Skin epidermis (tissue), 12 donors: ENCODE data around the gene CCER1.
"Not testable (repeated sequence)": the region's sequence is repeated elsewhere in the genome, so short reads cannot be mapped to it uniquely, and the experiment has no call there.

Source experiments
- H3K27ac ChIP-seq, 21 experiments: fragments of 200-600 bp; sonication (generic) in 11 of 21; one replicate each; pipeline ENCODE4 v1.5.0; 2020; ENCODE audit warnings: mild to moderate bottlenecking in 3 of 21, inconsistent platforms in 2 of 21, moderate library complexity in 2 of 21
- H3K4me3 ChIP-seq, 7 experiments: fragments of 200-600 bp; sonication (generic) in 2 of 7; one replicate each; pipeline ENCODE4 v1.5.0; 2020; ENCODE audit warnings: inconsistent platforms in 2 of 7, mild to moderate bottlenecking in 2 of 7, moderate library complexity in 1 of 7

Gene CCER1, protein sequence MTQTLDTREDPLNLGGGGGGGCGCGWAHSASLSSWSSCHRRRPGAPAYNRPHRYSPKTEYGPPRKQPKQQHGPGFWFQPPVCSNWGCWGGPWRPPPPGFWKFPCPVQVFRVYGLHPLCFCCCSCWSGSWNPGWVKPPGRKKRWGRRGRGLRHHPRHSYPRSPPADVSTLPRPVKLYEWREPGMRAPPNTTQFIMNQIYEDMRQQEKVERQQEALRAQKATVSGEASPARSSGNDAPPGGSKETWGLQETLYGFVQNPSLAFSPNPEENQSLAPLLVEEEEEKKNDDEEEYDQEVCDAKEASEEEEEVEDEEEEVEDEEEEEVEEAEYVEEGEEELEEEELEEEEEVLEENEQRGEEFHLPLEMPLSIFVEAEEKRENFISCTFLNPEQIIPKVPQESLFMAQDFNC

DNA sequence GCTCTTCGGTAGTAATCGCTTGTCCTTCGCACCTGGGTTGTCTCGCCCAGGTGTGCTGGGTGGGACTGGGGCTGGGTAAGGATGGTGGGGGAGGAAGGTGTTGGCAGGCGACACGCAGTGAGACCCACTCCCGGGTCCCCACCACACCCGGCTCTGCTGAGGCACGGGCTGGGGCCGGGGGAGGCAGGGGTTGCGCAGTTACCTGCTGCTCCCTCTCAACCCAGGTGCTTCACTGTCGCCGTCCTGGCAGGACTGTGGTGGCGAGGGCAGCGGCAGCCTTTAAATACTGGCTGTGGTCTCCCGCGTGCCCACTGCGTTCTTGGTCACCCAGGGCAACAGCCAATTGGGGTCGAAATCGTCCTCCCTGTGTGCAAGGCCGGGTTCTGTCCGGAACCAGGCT lies at the start of gene CCER1:
CCER1 (minus strand) TSS at position 256 of the 400 bp plus-strand sequence. CDS start 434 bp downstream, outside the sequence.
- H3K27ac ChIP-seq = no peak within 1 kb of the TSS
- no peak within 1 kb of the TSS for H3K4me3 ChIP-seq

GRCh38 chr12:91003737-91004136 lies 48.8 kb upstream of the CCER1 start:
- no peak overlapping the region for H3K27ac ChIP-seq
- no peak overlapping the region for H3K4me3 ChIP-seq

DNA sequence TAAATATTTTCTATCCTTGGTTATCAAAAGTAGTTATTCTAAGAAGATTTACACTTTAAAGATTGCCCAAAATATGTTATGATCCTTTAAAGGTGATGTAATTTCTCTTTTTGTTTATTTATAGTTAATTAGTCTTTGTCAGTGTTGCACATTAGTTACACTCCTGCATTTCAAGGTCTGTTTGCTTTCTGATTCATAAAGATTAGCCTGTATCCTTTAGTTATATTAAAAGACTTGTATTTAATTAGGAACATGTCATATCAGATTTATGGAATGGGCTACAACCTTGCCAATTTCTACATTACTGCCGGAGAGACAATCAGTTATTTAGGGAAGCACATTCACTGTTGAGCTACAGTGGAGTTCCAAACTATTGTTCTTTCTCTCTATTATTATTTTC lies 46.3 kb upstream of the CCER1 start:
- no peak overlapping the region for H3K4me3 ChIP-seq
- H3K27ac ChIP-seq = no peak overlapping the region

DNA sequence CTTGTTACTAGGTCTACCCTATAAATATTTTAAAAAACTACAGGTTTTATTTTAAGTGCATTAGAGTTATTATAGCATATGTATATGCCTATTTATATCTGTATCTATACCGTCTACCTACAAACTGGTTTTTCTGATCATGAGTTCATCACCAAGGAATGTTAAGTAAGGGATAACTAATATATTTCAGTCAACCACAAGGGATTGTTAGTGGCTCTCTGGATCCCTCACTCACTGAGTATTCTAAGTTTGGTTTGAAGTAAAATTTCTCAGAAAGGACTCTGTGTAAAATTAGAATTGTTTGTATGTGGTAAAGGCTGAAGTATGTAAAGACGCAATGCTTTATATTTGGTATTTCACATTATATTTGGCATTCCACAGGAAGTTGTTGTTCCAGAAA lies 45.0 kb upstream of the CCER1 start:
- Histone ChIP-seq H3K4me3 (no peak overlapping the region), H3K27ac (no peak overlapping the region)

DNA sequence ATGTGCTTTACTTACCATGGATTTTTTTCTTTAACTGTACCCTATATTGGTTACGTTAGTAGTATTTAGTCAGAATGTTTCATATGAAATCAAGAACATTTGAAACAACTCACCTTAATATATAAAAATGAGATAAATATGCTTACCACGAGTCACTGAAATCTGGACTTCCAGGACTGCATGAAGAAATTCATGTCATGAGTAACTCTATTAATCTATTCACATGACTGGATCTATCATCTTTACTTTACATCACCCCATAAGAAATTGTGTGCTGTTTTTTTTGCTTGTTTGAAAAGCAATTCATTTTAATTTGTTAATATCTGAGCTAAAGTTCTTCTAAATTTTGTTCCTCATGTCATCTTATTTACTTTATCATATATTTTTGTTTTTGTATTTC lies 44.6 kb upstream of the CCER1 start:
- Histone ChIP-seq H3K4me3 (no peak overlapping the region), H3K27ac (no peak overlapping the region)

- no peak overlapping the region for H3K27ac ChIP-seq
Observed at GRCh38 chr12:90995010-90995409, 40.0 kb upstream of the CCER1 start.

GRCh38 chr12:90991952-90992465 lies 37.0 kb upstream of the CCER1 start:
- H3K27ac ChIP-seq = no peak overlapping the region
- H3K4me3 ChIP-seq = no peak overlapping the region

More at GRCh38 chr12:90995010-90995409, 40.0 kb upstream of the CCER1 start:
- H3K4me3 ChIP-seq = no peak overlapping the region

DNA sequence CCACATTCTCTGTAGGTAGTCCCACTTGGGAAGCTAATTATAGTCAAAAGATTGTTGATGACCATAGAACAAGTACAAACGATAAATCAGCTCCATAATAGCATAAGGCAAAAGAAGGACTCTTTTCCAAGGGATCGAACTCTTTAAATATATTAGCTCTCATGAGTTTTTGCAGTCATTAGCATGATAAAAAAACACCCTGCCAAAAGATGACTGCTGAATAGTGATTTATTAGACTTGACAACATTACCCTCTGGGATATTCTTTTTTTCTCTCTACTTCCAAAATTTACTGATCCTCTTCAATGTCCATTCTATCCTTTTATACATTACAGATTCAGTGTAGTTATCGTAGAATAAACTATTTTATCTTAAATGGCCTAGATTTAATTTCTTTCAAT lies 35.6 kb upstream of the CCER1 start:
- H3K27ac ChIP-seq = no peak overlapping the region
- H3K4me3 ChIP-seq = no peak overlapping the region

GRCh38 chr12:90989686-90990111 lies 34.7 kb upstream of the CCER1 start:
- Histone ChIP-seq H3K27ac (peak overlapping the region in 1 of 21 experiments; percentile 34), H3K4me3 (no peak overlapping the region)

GRCh38 chr12:90987520-90987919 lies 32.5 kb upstream of the CCER1 start:
- Histone ChIP-seq H3K4me3 (no peak overlapping the region), H3K27ac (no peak overlapping the region)

- H3K27ac ChIP-seq = no peak overlapping the region
Observed at GRCh38 chr12:90987101-90987500, 32.1 kb upstream of the CCER1 start.

GRCh38 chr12:90985331-90985730 lies 30.4 kb upstream of the CCER1 start:
- not testable (repeated sequence) for H3K27ac ChIP-seq, H3K4me3 ChIP-seq

More at GRCh38 chr12:90987101-90987500, 32.1 kb upstream of the CCER1 start:
- no peak overlapping the region for H3K4me3 ChIP-seq

DNA sequence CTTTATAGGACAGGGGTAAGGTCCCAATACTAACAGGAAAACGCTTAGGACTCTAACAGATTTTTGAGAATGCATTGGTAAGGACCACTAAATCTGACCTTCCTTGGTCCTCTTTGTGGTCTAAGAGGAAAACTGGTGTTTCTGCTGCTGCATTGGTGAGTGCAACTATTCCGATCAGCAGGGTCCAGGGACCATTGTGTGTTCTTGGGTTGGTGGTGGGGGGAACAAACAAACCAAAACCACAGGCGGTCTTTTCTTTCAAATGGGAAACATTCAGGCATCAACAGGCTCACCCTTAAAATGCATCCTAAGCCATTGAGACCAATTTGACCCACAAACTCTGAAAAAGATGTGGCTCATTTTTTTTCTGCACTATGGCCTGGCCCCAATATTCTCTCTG lies 29.1 kb upstream of the CCER1 start:
- no peak overlapping the region for H3K4me3 ChIP-seq

GRCh38 chr12:90982170-90982569 lies 27.2 kb upstream of the CCER1 start:
- Histone ChIP-seq H3K4me3 (no peak overlapping the region), H3K27ac (no peak overlapping the region)

More for the DNA sequence above, 29.1 kb upstream of the CCER1 start:
- no peak overlapping the region for H3K27ac ChIP-seq

DNA sequence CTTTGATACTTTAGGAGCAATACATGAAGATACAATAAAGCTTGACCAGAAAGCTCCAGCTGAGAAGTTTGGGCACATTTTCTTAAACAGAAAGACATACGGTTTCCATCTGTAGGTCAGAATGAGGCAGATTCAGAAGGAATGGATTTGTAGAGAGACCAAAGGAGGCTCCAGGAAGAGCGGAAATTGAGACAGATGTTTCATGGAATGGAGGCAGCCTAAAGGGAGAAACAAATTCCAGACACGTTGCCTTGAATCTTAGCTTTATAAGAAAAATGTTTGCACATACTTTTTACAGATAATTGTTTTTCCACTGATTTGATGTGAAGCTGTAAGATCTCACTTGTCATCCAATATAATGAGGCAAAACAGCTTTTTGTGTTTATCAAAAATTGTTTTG lies 25.0 kb upstream of the CCER1 start:
- Histone ChIP-seq H3K27ac (peak overlapping the region in 5 of 21 experiments; percentile 7 to 65 (median 16)), H3K4me3 (no peak overlapping the region)

DNA sequence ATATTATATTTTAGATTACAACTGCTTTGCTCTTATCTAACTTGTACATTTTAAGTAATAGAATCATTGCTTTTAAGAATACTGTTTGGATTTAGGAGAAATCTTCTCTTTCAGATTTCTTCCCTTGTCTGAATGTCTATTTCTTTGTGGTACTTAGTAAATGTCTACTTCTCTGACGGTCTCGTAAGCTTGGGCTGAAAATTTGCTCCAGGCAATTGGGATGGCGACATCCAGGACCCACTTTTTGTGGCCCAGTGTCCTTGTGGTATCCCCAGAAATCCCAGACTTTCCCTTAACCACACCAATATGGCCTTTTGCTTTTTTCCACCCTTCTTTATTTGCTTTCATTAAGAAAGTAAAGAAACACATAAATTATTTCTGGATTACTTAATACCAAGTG lies 24.0 kb upstream of the CCER1 start:
- Histone ChIP-seq H3K27ac (peak overlapping the region in 6 of 21 experiments; percentile 8 to 65 (median 34)), H3K4me3 (no peak overlapping the region)

DNA sequence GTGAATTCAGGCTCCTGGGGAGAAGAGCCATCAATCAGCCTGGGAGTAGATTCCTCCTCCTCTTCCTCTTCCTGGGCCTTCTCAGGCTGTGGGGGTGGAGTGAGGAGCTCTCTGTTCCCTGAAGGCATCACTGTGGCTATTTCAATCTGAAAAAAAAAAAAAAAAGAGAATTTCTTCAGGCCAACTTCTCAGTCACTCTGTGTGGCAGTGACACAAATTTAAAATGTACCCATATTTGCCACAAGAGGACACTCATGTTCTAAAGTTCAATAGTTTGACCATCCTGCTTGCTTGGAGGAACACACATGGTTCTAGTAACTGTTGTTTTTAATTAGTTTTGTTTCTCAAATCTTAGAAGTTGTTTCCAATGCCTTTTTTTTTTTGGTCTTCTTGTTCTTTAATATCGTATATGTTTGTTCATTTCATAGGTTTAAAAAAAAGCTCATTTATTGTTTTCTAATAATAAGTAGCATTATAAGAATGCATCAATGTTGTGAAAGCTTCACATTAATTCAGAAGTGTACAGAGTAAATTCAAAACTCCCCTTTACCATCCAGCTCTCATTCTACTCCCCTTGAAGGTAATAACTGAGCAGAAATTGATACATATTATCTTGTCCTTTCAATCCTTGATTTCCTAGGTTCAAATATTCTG lies 23.3 kb upstream of the CCER1 start:
- Histone ChIP-seq H3K4me3 (no peak overlapping the region), H3K27ac (peak overlapping the region in 5 of 21 experiments; percentile 8 to 65 (median 10))

DNA sequence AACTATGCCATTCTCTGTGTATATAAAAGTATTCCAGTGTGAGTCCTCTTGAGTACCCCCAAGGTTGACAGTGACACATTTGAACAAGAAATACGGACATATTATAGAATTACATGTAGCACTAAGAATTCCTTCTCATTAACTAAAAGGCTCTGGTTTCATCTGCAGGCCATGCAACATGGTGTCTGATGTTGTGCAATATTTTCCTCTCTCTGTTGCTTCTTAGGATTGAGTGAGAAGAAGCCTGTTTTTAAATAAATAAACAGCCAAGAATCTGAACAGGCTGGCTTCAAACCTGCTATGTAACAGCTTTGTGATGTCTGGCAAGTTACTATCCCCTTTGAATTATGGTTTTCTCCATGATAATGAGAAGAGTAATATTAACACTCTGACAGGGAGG lies 22.2 kb upstream of the CCER1 start:
- Histone ChIP-seq H3K4me3 (no peak overlapping the region), H3K27ac (peak overlapping the region in 2 of 21 experiments; percentile 22 to 26)

- H3K4me3 ChIP-seq = no peak overlapping the region
- H3K27ac ChIP-seq = peak overlapping the region in 3 of 21 experiments; percentile 19 to 48 (median 30)
Observed at GRCh38 chr12:90974286-90974685, 19.3 kb upstream of the CCER1 start.

DNA sequence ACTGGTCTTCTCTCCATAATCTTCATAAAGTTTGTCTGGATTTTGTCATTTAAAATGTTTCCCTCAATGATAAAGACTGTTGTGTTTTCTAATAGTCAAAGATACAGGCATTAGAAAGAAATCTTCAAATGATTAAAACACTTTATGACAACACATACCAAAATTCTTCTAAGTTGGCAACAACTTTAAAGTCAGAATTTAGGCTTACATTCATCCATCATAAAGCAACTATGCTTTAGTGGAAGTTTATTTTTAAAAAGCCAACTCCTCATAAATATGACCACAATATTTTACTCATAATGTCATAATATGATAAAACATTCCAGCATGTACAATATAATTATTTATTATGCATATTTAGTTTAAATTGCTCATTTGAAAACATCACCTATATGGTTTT lies 17.2 kb upstream of the CCER1 start:
- H3K4me3 ChIP-seq = no peak overlapping the region

GRCh38 chr12:90970911-90971310 lies 15.9 kb upstream of the CCER1 start:
- Histone ChIP-seq H3K4me3 (no peak overlapping the region), H3K27ac (peak overlapping the region in 1 of 21 experiments; percentile 8)

More for the DNA sequence above, 17.2 kb upstream of the CCER1 start:
- H3K27ac ChIP-seq = no peak overlapping the region
